BJ (cell line): Measurements from ENCODE around the gene GRAMD1B. TPM values are rescaled to one million over a fixed set of nuclear protein-coding genes. Genes with fewer than 3 reads are reported as not detected.

ENCODE experiments used
- CTCF ChIA-PET: fragments of 350-600 bp; formaldehyde crosslinking; extraction: SDS; loops from one replicate; lab custom pipeline; 2021; ENCODE audit warnings: antibody characterized with exemption, inconsistent platforms; lab: Yijun Ruan, JAX
- POLR2A ChIA-PET: fragments of 300-600 bp; sonication (Branson Sonifier 250); formaldehyde crosslinking; extraction: SDS; loops from one replicate; lab custom pipeline; 2021; ENCODE audit warnings: antibody characterized with exemption; lab: Charles Lee
- DNase-seq: peaks from one replicate; pipeline ENCODE4 v3.0.0-alpha.2; 2011; ENCODE audit warnings: low read depth
- H3K27me3 ChIP-seq: 2 replicates; pipeline ENCODE4 v1.6.0; 2011; ENCODE audit warnings: low read length; ENCODE audit not compliant: control insufficient read depth, insufficient read depth
- H3K36me3 ChIP-seq: 2 replicates; pipeline ENCODE4 v1.5.1; 2011; ENCODE audit warnings: low read length; ENCODE audit not compliant: control insufficient read depth, insufficient read depth
- H3K4me3 ChIP-seq: 2 replicates; pipeline ENCODE4 v1.5.1; 2011; ENCODE audit warnings: low read depth, mild to moderate bottlenecking, control low read depth, low read length
- polyA plus RNA-seq: library from polyadenylated mRNA; depleted of rRNA; stranded (reverse); fragments of >200 nt; gene quantifications from 2 replicates; pipeline ENCODE4 v1.2.3, GENCODE V29; 2011
- TF ChIP-seq, protein P1 (sequence below): IDR thresholded peaks from 2 replicates; pipeline ENCODE4 v1.5.1; 2011; ENCODE audit warnings: low read depth, mild to moderate bottlenecking, control low read depth, inconsistent platforms, low read length, moderate library complexity; ENCODE audit not compliant: insufficient read depth

Gene GRAMD1B
- polyA plus RNA-seq, 1 experiment: 11.7 TPM

DNA sequence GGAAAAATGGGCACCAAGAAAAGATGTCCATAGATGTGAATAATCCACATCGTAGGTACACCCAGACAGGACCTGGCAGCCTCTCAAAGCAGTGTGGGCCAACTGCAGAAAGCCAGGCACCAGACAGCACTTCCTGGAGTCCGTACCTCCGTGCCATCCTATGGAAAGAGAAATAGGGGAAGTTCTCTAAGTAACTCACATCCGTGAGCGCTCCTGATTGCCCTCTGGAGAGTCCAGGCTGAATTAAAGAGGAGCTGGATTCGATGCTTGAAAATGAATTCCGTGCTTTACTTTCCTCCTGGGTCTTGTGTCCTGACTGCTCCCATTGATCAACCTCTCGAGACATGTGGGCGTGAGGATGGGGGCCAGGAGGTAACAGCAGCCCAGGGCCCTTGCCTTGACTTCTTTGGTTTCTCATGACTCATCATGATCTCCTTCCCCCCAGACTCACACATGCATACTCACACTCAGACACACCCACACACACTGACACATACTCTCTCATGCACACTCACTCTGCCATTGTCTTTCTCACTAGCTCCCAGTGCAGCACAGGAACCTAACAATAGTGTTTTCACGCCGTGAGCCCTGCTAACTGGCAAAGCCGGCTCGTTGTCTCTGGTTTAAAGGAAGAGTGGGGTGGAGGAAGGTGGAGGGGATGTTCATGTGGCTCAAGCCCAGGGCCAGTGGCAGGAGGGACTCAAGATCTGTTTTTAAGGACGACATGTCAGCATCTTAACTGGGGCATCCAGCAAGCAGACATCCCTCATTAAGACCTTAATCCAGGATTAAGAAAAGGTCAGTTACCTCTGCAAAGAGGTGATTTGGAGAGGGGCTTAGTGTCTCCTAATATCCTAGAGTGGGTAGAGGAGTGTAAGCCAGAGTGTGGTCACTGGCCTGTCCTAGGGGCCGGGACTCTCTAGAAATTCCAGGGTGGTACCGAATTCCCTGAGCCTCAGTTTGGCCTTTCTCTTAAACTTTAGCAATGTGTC, 120.2 kb downstream of the GRAMD1B start:
- POLR2A ChIA-PET: no interaction called here
- CTCF ChIA-PET: interaction anchor here (0.6 to 1.7 kb wide), 6 partner anchors 8 to 288 kb away, joined by 3 to 6 read pairs (median 4); no protein-coding TSS in a partner anchor
- no peak for DNase-seq
- H3K27me3 ChIP-seq: no peaks in the 10 kb centered on the region
- no peaks in the 10 kb centered on the region for H3K36me3 ChIP-seq
- H3K4me3 ChIP-seq: no peak overlapping the region
- TF ChIP-seq, protein P1, sequence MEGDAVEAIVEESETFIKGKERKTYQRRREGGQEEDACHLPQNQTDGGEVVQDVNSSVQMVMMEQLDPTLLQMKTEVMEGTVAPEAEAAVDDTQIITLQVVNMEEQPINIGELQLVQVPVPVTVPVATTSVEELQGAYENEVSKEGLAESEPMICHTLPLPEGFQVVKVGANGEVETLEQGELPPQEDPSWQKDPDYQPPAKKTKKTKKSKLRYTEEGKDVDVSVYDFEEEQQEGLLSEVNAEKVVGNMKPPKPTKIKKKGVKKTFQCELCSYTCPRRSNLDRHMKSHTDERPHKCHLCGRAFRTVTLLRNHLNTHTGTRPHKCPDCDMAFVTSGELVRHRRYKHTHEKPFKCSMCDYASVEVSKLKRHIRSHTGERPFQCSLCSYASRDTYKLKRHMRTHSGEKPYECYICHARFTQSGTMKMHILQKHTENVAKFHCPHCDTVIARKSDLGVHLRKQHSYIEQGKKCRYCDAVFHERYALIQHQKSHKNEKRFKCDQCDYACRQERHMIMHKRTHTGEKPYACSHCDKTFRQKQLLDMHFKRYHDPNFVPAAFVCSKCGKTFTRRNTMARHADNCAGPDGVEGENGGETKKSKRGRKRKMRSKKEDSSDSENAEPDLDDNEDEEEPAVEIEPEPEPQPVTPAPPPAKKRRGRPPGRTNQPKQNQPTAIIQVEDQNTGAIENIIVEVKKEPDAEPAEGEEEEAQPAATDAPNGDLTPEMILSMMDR: no peak

- ChIA-PET CTCF (interaction anchor here (0.6 to 1.4 kb wide), 4 partner anchors 9 to 289 kb away, joined by 3 to 6 read pairs (median 4); no protein-coding TSS in a partner anchor), POLR2A (no interaction called here)
- DNase-seq: no peak
- Histone ChIP-seq H3K27me3 (no peaks in the 10 kb centered on the region), H3K36me3 (no peaks in the 10 kb centered on the region), H3K4me3 (no peak overlapping the region)
- TF ChIP-seq, protein P1: no peak
These were observed 121.0 kb downstream of the GRAMD1B start for GRCh38 chr11:123551079-123551478.

DNA sequence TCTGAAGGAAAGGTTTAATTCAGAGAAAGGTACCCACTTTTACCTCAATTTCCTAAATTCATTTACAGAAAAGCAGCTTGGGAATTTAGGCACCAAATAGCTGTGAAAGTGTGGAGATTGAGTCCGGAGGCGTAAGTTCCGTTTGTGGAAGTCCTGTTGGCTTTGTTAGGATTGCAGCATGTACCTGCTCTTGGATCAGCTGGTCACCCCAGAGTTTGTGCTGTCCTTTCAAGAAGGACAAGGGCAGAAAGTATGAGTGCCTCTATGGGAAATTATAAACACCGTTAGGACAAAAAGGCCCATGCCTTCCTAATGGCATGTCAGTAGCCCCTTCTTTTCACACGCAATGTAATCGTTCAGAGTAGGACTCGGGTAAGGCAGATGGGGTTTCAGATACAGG, 126.6 kb downstream of the GRAMD1B start:
- ChIA-PET POLR2A (no interaction called here), CTCF (interaction anchor here (0.6 to 5.8 kb wide), 3 partner anchors 17 to 45 kb away, joined by 3 to 32 read pairs (median 8); no protein-coding TSS in a partner anchor)
- Histone ChIP-seq H3K36me3 (no peaks in the 10 kb centered on the region), H3K27me3 (no peaks in the 10 kb centered on the region), H3K4me3 (no peak overlapping the region)
- no peak for DNase-seq
- TF ChIP-seq, protein P1: no peak

GRCh38 chr11:123558536-123559315, 128.7 kb downstream of the GRAMD1B start:
- ChIA-PET POLR2A (interaction anchor here (0.5 to 1.7 kb wide), 2 partner anchors 12 to 39 kb away, joined by 6 to 21 read pairs; no protein-coding TSS in a partner anchor), CTCF (interaction anchor here (0.6 to 5.8 kb wide), 12 partner anchors 9 to 258 kb away, joined by 3 to 42 read pairs (median 8); no protein-coding TSS in a partner anchor)
- DNase-seq: no peak
- Histone ChIP-seq H3K4me3 (no peak overlapping the region), H3K36me3 (no peaks in the 10 kb centered on the region), H3K27me3 (no peaks in the 10 kb centered on the region)
- TF ChIP-seq, protein P1: no peak
